ENCODE results near the gene FOXQ1. TPM values are rescaled to one million over a fixed set of nuclear protein-coding genes. Genes with fewer than 3 reads are reported as not detected.

The FOXQ1 gene
- total RNA-seq, 1 donor from 2014 or later: not detected

GRCh38 chr6:1290086-1290485, 21.8 kb upstream of the FOXQ1 start:
- intact Hi-C loops (cut with micrococcal nuclease): no loop called here

DNA sequence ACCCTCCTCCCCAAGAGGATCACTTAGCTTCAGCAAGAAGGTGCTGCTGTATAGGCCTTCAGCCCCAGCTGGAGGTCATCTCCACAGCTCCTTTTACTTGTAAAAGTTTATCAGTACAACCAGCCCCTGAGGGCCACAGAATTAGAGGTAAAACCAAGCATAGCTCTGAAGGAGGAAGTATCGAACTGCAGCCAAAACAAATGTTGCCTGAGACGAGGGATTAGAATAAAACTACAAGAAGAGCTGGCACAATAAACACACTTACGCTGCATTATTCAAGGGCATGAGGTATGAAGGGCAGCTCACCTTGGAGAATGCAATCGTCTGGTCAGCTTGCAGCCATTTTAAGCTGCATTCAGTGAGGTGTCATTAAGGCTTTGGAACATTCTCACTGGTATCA, 21.1 kb upstream of the FOXQ1 start:
- intact Hi-C loops (cut with micrococcal nuclease): no loop called here

- intact Hi-C loops (cut with micrococcal nuclease): no loop called here
These were observed 20.5 kb upstream of the FOXQ1 start for GRCh38 chr6:1291381-1291780.

DNA sequence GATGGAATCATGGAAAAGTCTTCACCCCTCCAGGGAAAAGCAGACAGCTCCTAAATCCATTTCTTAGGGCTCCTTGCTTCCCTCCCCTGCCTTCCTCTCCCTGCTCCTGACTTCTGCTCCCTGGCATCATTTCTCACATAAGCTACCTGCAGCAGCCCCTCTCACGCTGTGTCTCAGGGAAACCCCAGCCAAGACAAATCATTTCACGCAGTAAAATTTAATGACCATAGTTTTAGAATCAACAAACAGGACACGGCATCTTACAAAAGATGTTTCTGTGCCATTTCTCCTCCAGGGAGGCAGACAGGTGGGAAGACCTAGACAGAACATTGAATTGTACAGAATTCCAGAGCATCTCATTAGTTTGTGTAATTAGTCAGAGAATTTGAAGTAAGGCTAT, 16.5 kb upstream of the FOXQ1 start:
- intact Hi-C loops (cut with micrococcal nuclease): no loop called here

DNA sequence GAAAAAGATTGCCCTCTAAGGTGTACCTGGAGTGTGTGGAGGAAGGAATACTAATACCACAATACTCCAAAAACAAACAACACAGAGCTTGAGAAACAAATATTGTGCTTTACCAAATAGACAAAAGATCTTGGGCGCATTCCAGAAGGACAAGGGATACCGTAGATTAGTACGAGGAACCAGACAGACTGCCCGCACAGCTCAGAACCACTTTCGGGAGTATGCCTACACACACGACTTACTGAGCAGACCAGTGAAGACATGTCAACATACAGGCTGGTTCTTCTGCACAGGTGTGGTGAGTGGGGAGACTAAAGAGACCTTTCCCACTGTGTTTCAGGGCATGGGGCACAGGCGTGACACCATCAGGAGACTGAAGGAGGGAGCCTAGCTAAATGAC, 15.8 kb upstream of the FOXQ1 start:
- intact Hi-C loops (cut with micrococcal nuclease): no loop called here

DNA sequence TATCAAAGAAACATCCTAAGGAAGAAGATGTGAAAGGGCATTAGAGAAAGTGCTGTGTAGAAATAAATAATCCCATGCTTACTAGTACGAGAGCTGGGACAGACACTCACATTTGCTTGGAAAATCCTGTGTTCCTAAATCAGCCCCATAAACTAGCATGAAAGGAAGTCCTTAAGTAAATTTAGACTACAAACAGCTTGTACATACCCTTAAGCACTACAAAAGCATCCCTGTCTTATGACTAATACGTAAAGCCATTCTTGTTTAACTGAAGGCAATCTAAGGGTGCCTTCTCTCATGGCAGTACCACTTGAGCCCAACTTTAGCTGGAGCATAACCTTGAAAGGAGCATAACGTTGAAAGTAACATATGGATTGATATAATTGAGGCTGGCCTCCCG, 15.4 kb upstream of the FOXQ1 start:
- intact Hi-C loops (cut with micrococcal nuclease): no loop called here

DNA sequence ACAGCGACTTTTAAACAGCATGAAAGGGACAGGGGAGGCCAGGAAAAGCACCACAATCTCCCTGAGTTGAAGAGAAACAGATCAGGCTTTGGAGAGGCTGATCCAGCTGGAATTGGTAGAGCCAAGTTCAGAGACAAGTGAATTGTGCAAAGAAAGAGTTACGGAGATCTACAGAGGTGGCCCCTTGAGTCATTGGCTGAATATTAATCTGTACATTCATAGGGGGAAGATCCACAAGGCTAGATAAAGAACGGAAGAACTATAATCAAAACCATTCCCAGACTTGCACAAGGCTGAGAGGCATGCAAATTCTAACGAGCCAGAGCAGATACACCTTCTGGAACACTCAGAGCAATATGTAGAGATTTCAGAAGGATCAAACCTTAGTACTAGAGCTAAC, 14.2 kb upstream of the FOXQ1 start:
- intact Hi-C loops (cut with micrococcal nuclease): no loop called here

DNA sequence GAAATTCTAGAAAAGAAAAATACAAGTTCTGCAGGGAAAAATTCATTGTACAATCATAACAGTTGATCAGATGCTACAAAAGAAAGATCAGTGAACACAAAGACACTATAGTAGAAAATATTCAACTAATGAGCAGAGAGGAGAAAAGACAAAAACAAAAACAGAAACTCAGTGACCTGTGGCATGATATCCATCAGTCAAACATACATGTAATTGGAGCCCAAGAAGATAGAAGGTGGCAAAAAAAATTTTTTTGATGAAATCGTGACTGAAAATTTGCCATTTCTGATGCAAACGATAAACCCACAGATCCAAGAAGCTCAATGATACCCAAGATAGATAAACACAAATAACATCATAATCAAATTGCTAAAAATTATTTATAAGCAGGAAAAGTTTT, 13.1 kb upstream of the FOXQ1 start:
- intact Hi-C loops (cut with micrococcal nuclease): no loop called here

DNA sequence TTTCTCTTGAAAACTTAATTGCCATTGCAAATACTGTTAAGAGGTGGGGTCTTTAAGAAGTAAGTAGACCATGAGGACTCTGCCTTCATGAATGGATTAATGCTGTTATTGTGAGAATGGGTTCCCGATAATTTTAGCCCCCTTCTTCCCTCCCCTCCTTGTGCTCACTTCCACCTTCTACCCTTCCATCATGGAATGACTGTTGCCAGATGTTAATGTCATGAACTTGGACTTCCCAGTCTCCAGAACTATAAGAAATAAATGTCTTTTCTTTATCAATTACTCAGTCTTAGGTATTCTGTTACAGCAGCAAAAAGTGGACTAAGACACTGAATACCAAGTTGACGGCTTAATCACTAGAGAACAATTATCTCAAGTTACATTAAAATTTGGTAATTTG, 5.8 kb upstream of the FOXQ1 start:
- intact Hi-C loops (cut with micrococcal nuclease): no loop called here

DNA sequence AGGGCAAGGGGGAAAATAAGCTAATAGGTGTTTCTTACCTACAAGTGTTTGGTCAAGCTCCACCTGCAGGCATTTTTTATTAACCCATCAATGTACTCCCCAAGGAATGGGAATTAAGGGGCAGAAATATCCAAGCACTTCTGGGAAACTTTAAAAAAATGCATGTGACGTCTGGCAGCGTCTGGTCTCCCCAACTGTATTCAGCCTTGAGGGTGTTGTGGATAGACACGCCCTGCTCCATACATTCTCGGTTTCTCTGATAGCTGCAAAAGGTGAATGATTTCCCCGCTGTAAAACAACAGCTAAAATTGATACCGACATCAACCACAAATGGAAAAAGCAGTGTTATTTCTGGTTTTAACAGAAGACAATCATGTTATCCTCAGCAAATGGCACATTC, 2.5 kb upstream of the FOXQ1 start:
- intact Hi-C loops (cut with micrococcal nuclease): no loop called here

DNA sequence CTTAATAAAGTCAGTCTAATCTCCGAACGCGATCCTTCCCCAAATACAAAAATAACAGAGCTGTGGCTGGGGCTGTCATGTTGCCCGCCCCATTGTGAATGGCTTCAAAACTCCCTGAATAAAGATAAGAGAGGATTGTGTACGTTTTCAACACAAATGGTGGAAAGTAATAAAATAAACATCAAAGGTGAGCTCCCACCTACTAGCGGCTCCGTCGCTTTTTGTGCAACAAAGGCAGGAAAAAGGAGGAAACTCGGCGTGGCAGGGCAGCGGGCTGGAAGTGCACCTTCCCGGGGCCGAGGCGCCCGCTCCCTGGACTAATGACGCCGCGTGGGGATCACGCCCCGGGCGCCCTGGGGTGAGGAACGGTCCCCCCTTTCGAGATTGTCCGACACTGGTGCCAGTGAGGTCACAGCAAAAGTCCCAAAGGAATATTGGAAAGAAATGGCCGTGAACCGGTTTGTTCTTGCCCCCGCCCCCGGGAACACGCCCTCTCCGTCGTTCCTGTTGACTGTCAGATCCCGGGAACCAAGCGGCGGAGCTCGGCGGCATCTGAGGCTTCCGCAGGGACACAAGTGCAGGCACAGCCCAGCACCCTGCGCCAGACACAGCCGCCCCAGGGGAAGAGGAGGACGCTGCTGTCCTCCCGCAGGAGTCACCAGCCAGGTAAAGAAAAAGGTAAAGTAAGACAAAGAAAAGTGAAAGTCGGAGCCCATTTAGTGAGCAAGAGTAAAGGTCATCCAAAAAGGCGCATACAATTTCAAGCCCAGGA, 1.1 kb upstream of the FOXQ1 start:
- intact Hi-C loops (cut with micrococcal nuclease): loop anchor here (5.0 kb wide), 1 partner anchor 301 kb away; no protein-coding TSS in a partner anchor

DNA sequence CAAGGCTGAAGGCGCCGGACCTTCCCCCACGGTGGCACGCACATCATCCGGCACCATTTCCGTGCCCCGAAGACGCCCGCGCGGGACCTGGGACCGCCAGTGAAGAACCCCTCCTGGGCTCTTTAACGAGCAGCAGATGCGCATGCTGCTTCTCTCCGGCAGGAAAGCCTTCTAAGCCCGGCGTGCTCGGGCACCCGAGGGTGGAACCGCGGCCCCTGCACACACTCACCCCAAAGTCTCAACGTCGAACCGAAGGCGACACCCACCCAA, 240 bp downstream of the FOXQ1 start:
- intact Hi-C loops (cut with micrococcal nuclease): loop anchor here (5.0 kb wide), 1 partner anchor 300 kb away; no protein-coding TSS in a partner anchor

DNA sequence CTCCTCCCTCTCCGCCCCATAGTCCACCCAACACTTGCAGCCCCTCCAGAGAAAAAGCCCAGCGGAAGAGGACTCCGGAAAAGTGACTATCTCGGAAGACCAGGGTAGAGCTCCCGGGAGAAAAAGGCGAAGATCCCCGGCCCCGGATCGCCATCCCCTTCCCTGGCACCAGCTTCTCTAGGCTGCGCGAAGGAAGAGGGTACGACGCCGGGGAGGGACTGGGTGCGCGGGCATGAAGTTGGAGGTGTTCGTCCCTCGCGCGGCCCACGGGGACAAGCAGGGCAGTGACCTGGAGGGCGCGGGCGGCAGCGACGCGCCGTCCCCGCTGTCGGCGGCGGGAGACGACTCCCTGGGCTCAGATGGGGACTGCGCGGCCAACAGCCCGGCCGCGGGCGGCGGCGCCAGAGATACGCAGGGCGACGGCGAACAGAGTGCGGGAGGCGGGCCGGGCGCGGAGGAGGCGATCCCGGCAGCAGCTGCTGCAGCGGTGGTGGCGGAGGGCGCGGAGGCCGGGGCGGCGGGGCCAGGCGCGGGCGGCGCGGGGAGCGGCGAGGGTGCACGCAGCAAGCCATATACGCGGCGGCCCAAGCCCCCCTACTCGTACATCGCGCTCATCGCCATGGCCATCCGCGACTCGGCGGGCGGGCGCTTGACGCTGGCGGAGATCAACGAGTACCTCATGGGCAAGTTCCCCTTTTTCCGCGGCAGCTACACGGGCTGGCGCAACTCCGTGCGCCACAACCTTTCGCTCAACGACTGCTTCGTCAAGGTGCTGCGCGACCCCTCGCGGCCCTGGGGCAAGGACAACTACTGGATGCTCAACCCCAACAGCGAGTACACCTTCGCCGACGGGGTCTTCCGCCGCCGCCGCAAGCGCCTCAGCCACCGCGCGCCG, 822 bp downstream of the FOXQ1 start:
- intact Hi-C loops (cut with micrococcal nuclease): loop anchor here (5.0 kb wide), 1 partner anchor 300 kb away; no protein-coding TSS in a partner anchor

GRCh38 chr6:1313384-1313766, 1.5 kb downstream of the FOXQ1 start:
- intact Hi-C loops (cut with micrococcal nuclease): loop anchor here (5.0 kb wide), 1 partner anchor 299 kb away; no protein-coding TSS in a partner anchor

GRCh38 chr6:1313767-1314503, 2.0 kb downstream of the FOXQ1 start:
- intact Hi-C loops (cut with micrococcal nuclease): loop anchor here (2.0 to 5.0 kb wide), 2 partner anchors 67 to 298 kb away; no protein-coding TSS in a partner anchor

GRCh38 chr6:1314617-1315016, 2.7 kb downstream of the FOXQ1 start:
- intact Hi-C loops (cut with micrococcal nuclease): loop anchor here (2.0 to 5.0 kb wide), 2 partner anchors 66 to 298 kb away; no protein-coding TSS in a partner anchor

- intact Hi-C loops (cut with micrococcal nuclease): loop anchor here (2.0 kb wide), 1 partner anchor 66 kb away; no protein-coding TSS in a partner anchor
These were observed 3.3 kb downstream of the FOXQ1 start for GRCh38 chr6:1315201-1315559.

DNA sequence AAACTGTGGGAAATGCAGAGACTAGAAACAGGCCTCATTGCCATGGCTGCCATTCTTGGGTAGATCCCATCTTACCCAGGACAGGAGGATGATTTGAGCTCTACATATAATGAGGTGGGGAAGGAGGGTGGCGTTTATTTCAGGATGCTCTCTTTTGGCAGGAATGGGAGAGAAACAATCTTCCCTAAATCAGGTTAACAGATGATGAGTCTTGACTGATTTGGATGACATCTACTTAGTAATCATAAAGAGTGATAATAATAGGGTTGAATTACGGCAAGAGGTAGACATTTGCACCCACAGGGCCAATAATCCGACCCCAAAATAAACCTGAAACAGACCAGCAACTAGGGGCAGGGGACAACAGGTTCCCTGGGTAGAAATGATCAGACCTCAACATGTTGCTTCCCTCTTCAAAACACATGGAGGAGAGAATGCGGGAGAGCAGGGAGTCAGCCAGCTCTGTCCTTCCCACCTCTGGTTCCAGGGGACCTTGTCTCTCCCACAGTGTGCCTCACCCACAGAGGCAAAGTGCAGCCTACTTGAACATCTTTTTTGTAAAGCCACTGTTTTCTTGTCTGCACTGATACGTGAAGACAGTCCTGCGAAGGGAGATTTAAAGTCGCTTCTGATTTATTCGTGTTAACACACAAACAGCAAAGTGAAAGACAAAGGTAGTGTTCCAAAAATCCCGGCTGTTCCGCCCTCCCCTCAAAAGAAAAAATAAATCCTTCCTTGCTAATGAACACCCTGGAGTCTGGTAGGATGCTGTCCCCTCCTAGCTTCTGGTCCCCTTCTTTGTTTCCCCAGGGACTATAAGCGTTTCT, 3.9 kb downstream of the FOXQ1 start:
- intact Hi-C loops (cut with micrococcal nuclease): loop anchor here (2.0 kb wide), 1 partner anchor 65 kb away; no protein-coding TSS in a partner anchor

GRCh38 chr6:1316489-1316971, 4.6 kb downstream of the FOXQ1 start:
- intact Hi-C loops (cut with micrococcal nuclease): no loop called here

- intact Hi-C loops (cut with micrococcal nuclease): no loop called here
These were observed 5.5 kb downstream of the FOXQ1 start for GRCh38 chr6:1317302-1317815.

All from T-helper 2 cell treated with Interferon-gamma antibody and Interleukin-4, amounts not matched to agents 100 ng/mL and 5 ng/mL, for 36 hours (primary cell).